Measurements from ENCODE around the gene ANO8. TPM values are rescaled to one million over a fixed set of nuclear protein-coding genes. Genes with fewer than 3 reads are reported as not detected.
A peak's percentile ranks its signal among the peaks of the same experiment; 100 is the strongest.

ANO8 gene
- total and polyA plus RNA-seq, 5 donors, result 7.1 to 10.9 (median 8.1) TPM

GRCh38 chr19:17346109-17346671 lies 11.5 kb upstream of the ANO8 start:
- peak; percentile 78 to 92 (median 92) for DNase-seq
- no peaks in the 10 kb centered on the region for H3K27me3 ChIP-seq (ENCODE audit: control insufficient read depth, insufficient read depth)
- H3K4me3 ChIP-seq (ENCODE audit: low read length), result no peak overlapping the region
- H3K27ac ChIP-seq (ENCODE audit: low read length), result no peak overlapping the region
- H3K4me1 ChIP-seq (ENCODE audit: control insufficient read depth, insufficient read depth, low read length), result no peaks in the 10 kb centered on the region
- ATAC-seq, result peak; percentile 73 to 75
- H3K9me3 ChIP-seq (ENCODE audit: control insufficient read depth, low read length), result no peaks in the 10 kb centered on the region
- intact Hi-C loops (cut with DNase I), result loop anchor here (2.0 to 5.0 kb wide), 4 partner anchors 41 to 511 kb away; partner anchors contain the start of gene RPL18A (in 1 of the 4)
- 14% methylated on average over 24 of the region's 24 CpGs for WGBS

- no peak overlapping the region for H3K4me3 ChIP-seq (ENCODE audit: low read length)
- 82% methylated on average over 7 of the region's 7 CpGs for WGBS
- no peak for ATAC-seq
- intact Hi-C loops (cut with DNase I), result no loop called here
- no peaks in the 10 kb centered on the region for H3K9me3 ChIP-seq (ENCODE audit: control insufficient read depth, low read length)
- no peak for DNase-seq
- H3K27ac ChIP-seq (ENCODE audit: low read length), result no peak overlapping the region
- no peaks in the 10 kb centered on the region for H3K4me1 ChIP-seq (ENCODE audit: control insufficient read depth, insufficient read depth, low read length)
- H3K27me3 ChIP-seq (ENCODE audit: control insufficient read depth, insufficient read depth), result no peaks in the 10 kb centered on the region
Observed at GRCh38 chr19:17341845-17342244, 7.2 kb upstream of the ANO8 start.

GRCh38 chr19:17341386-17341785 lies 6.7 kb upstream of the ANO8 start:
- Histone ChIP-seq H3K4me1 (ENCODE audit: control insufficient read depth, insufficient read depth, low read length) (no peaks in the 10 kb centered on the region), H3K27me3 (ENCODE audit: control insufficient read depth, insufficient read depth) (no peaks in the 10 kb centered on the region), H3K27ac (ENCODE audit: low read length) (no peak overlapping the region), H3K9me3 (ENCODE audit: control insufficient read depth, low read length) (no peaks in the 10 kb centered on the region), H3K4me3 (ENCODE audit: low read length) (no peak overlapping the region)
- ATAC-seq (no peak), DNase-seq (no peak)
- 92% methylated on average over 15 of the region's 15 CpGs for WGBS
- intact Hi-C loops (cut with DNase I), result no loop called here

GRCh38 chr19:17340871-17341357 lies 6.3 kb upstream of the ANO8 start:
- Histone ChIP-seq H3K27ac (ENCODE audit: low read length) (no peak overlapping the region), H3K4me1 (ENCODE audit: control insufficient read depth, insufficient read depth, low read length) (no peaks in the 10 kb centered on the region), H3K4me3 (ENCODE audit: low read length) (no peak overlapping the region), H3K9me3 (ENCODE audit: control insufficient read depth, low read length) (no peaks in the 10 kb centered on the region), H3K27me3 (ENCODE audit: control insufficient read depth, insufficient read depth) (no peaks in the 10 kb centered on the region)
- no peak for DNase-seq
- intact Hi-C loops (cut with DNase I), result no loop called here
- ATAC-seq, result no peak
- whole genome bisulfite sequencing, result 72% methylated on average over 17 of the region's 17 CpGs

- H3K4me1 ChIP-seq (ENCODE audit: control insufficient read depth, insufficient read depth, low read length), result no peaks in the 10 kb centered on the region
- H3K9me3 ChIP-seq (ENCODE audit: control insufficient read depth, low read length), result no peaks in the 10 kb centered on the region
- intact Hi-C loops (cut with DNase I), result no loop called here
- H3K27me3 ChIP-seq (ENCODE audit: control insufficient read depth, insufficient read depth), result no peaks in the 10 kb centered on the region
- H3K4me3 ChIP-seq (ENCODE audit: low read length), result no peak overlapping the region
- DNase-seq (peak in 2 of 3 donors; percentile 42 to 70), ATAC-seq (peak in 1 of 2 donors; percentile 10)
- 70% methylated on average over 21 of the region's 21 CpGs for WGBS
- no peak overlapping the region for H3K27ac ChIP-seq (ENCODE audit: low read length)
Observed at GRCh38 chr19:17340302-17340870, 5.7 kb upstream of the ANO8 start.

GRCh38 chr19:17339088-17339741 lies 4.6 kb upstream of the ANO8 start:
- intact Hi-C loops (cut with DNase I), result no loop called here
- no peaks in the 10 kb centered on the region for H3K9me3 ChIP-seq (ENCODE audit: control insufficient read depth, low read length)
- H3K27ac ChIP-seq (ENCODE audit: low read length), result no peak overlapping the region
- H3K27me3 ChIP-seq (ENCODE audit: control insufficient read depth, insufficient read depth), result no peaks in the 10 kb centered on the region
- DNase-seq (peak; percentile 31 to 67 (median 65)), ATAC-seq (no peak)
- H3K4me3 ChIP-seq (ENCODE audit: low read length), result no peak overlapping the region
- no peaks in the 10 kb centered on the region for H3K4me1 ChIP-seq (ENCODE audit: control insufficient read depth, insufficient read depth, low read length)
- WGBS, result 91% methylated on average over 34 of the region's 34 CpGs

- Histone ChIP-seq H3K27ac (ENCODE audit: low read length) (no peak overlapping the region), H3K4me1 (ENCODE audit: control insufficient read depth, insufficient read depth, low read length) (peaks cover 3% of the 10 kb centered on the region), H3K9me3 (ENCODE audit: control insufficient read depth, low read length) (no peaks in the 10 kb centered on the region), H3K4me3 (ENCODE audit: low read length) (no peak overlapping the region), H3K27me3 (ENCODE audit: control insufficient read depth, insufficient read depth) (no peaks in the 10 kb centered on the region)
- ATAC-seq (no peak), DNase-seq (peak; percentile 43 to 75 (median 66))
- intact Hi-C loops (cut with DNase I), result no loop called here
- 92% methylated on average over 30 of the region's 30 CpGs for WGBS
Observed at GRCh38 chr19:17338433-17339078, 3.9 kb upstream of the ANO8 start.

GRCh38 chr19:17337675-17338432 lies 3.2 kb upstream of the ANO8 start:
- intact Hi-C loops (cut with DNase I), result no loop called here

GRCh38 chr19:17336872-17337674 lies 2.4 kb upstream of the ANO8 start, which contains the start of gene GTPBP3:
GTPBP3 (plus strand) TSS chr19:17337553; CDS start chr19:17337612, 59 bp downstream.
- WGBS, result under 1% methylated on average over 41 of the region's 41 CpGs
- Histone ChIP-seq H3K27ac (ENCODE audit: low read length) (peak within 1 kb of the TSS; percentile 99), H3K4me1 (ENCODE audit: control insufficient read depth, insufficient read depth, low read length) (peaks cover 3% of the 10 kb centered on the region), H3K27me3 (ENCODE audit: control insufficient read depth, insufficient read depth) (no peaks in the 10 kb centered on the region), H3K4me3 (ENCODE audit: low read length) (peak within 1 kb of the TSS; percentile 92), H3K9me3 (ENCODE audit: control insufficient read depth, low read length) (no peaks in the 10 kb centered on the region)
- peak; percentile 98 to 99 (median 98) for DNase-seq
- ATAC-seq, result peak; percentile 94
- intact Hi-C loops (cut with DNase I), result no loop called here

More at GRCh38 chr19:17337675-17338432, 3.2 kb upstream of the ANO8 start:
- Histone ChIP-seq H3K4me1 (ENCODE audit: control insufficient read depth, insufficient read depth, low read length) (peaks cover 3% of the 10 kb centered on the region), H3K27me3 (ENCODE audit: control insufficient read depth, insufficient read depth) (no peaks in the 10 kb centered on the region), H3K9me3 (ENCODE audit: control insufficient read depth, low read length) (no peaks in the 10 kb centered on the region), H3K4me3 (ENCODE audit: low read length) (peak overlapping the region; percentile 61), H3K27ac (ENCODE audit: low read length) (no peak overlapping the region)
- ATAC-seq, result no peak
- DNase-seq, result peak in 2 of 3 donors; percentile 34 to 69
- 8% methylated on average over 50 of the region's 50 CpGs for WGBS

GRCh38 chr19:17335575-17335974 lies 920 bp upstream of the ANO8 start:
- WGBS, result 71% methylated on average over 10 of the region's 10 CpGs
- Histone ChIP-seq H3K27ac (ENCODE audit: low read length) (no peak overlapping the region), H3K27me3 (ENCODE audit: control insufficient read depth, insufficient read depth) (no peaks in the 10 kb centered on the region), H3K4me3 (ENCODE audit: low read length) (no peak overlapping the region), H3K4me1 (ENCODE audit: control insufficient read depth, insufficient read depth, low read length) (peaks cover 3% of the 10 kb centered on the region), H3K9me3 (ENCODE audit: control insufficient read depth, low read length) (no peaks in the 10 kb centered on the region)
- DNase-seq (peak in 1 of 3 donors; percentile 10), ATAC-seq (no peak)
- intact Hi-C loops (cut with DNase I), result no loop called here

Measured in right cardiac atrium (tissue), 5 donors.